ENCODE results near the gene ZDHHC11.

The ZDHHC11 gene

DNA sequence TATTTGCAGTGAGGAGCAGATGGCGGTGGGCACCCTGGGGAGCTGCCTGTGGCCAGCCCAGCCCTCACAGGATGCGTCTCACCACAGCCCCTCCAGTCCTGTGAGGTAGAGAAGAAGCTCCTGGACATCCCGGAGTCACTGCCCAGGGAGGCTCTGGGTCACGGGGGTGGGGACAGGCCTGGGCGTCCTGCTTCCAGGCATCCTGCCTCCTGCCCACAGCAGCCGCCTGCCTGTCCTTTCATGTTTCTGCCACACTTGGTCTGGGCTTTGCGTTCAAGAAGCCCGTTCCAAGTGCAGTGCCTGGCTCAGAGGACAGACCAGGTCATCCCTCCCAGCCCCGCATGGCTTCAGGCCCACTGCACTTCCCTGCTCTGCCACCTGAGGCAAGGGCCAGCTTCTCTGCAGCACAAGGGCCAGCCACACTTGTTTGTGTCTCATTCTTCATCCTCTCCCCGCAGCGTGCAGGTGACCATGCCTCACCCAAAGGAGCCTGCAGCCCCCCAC, 104.5 kb downstream of the ZDHHC11 start:
- DNase-seq (ENCODE audit: low spot score), result no peak
